Neural cell (in vitro differentiated cells): ENCODE data around the gene TRIM4. TPM values are rescaled to one million over a fixed set of nuclear protein-coding genes. Genes with fewer than 3 reads are reported as not detected.

Source experiments
- H2AFZ ChIP-seq: fragments of 200-600, 300-800 bp; sonication (generic), shearing (Covaris generic); 2 replicates; pipeline ENCODE4 v1.6.0; 2014; ENCODE audit warnings: low read depth, mild to moderate bottlenecking, antibody characterized with exemption, low read length, moderate library complexity
- H3F3A ChIP-seq: fragments of 200-600 bp; shearing (Covaris generic); 2 replicates; pipeline ENCODE4 v1.6.1; 2016; ENCODE audit warnings: mild to moderate bottlenecking, moderate library complexity, mixed read lengths, antibody characterized with exemption, low read length; ENCODE audit not compliant: insufficient read depth, poor library complexity, severe bottlenecking
- H3K27ac ChIP-seq: fragments of 200-600, 300-800 bp; sonication (generic), shearing (Covaris generic); 2 replicates; pipeline ENCODE4 v1.5.1; 2014; ENCODE audit warnings: mild to moderate bottlenecking, low read length, moderate library complexity
- H3K27me3 ChIP-seq: fragments of 300-800, 200-600 bp; sonication (generic), shearing (Covaris generic); 2 replicates; pipeline ENCODE4 v1.6.0; 2014; ENCODE audit warnings: mild to moderate bottlenecking, low read depth, low read length, moderate library complexity; ENCODE audit not compliant: insufficient read depth
- H3K36me3 ChIP-seq: fragments of 300-800, 200-600 bp; sonication (generic), shearing (Covaris generic); 2 replicates; pipeline ENCODE4 v1.5.1; 2014; ENCODE audit warnings: mild to moderate bottlenecking, antibody characterized with exemption, low read length, moderate library complexity; ENCODE audit not compliant: insufficient read depth
- H3K4me2 ChIP-seq: fragments of 300-800, 200-600 bp; sonication (generic), shearing (Covaris generic); 2 replicates; pipeline ENCODE4 v1.6.0; 2014; ENCODE audit warnings: mild to moderate bottlenecking, low read length
- H3K4me3 ChIP-seq: fragments of 300-800, 200-600 bp; sonication (generic), shearing (Covaris generic); 2 replicates; pipeline ENCODE4 v1.5.1; 2014; ENCODE audit warnings: mild to moderate bottlenecking, low read length, moderate library complexity
- H3K79me2 ChIP-seq: fragments of 200-600 bp; shearing (Covaris generic); replicated peaks from 2 replicates; pipeline ENCODE4 v1.6.0; 2014; ENCODE audit warnings: mild to moderate bottlenecking, low read length, moderate library complexity; ENCODE audit not compliant: insufficient read depth
- H3K9ac ChIP-seq: fragments of 300-800, 200-600 bp; sonication (generic), shearing (Covaris generic); 2 replicates; pipeline ENCODE4 v1.6.1; 2016; ENCODE audit warnings: mild to moderate bottlenecking, low read length, mixed read lengths
- H3K9me2 ChIP-seq: fragments of 200-600 bp; shearing (Covaris generic); 2 replicates; pipeline ENCODE4 v1.6.1; 2016; ENCODE audit warnings: mild to moderate bottlenecking, low read length, mixed read lengths; ENCODE audit not compliant: insufficient read depth
- H3K9me3 ChIP-seq: fragments of 200-600, 300-800 bp; sonication (generic), shearing (Covaris generic); 2 replicates; pipeline ENCODE4 v1.6.1; 2016; ENCODE audit warnings: mild to moderate bottlenecking, mixed run types, low read length, moderate library complexity, mixed read lengths
- H4K20me1 ChIP-seq: fragments of 200-600 bp; shearing (Covaris generic); 2 replicates; pipeline ENCODE4 v1.6.1; 2016; ENCODE audit warnings: mild to moderate bottlenecking, mixed run types; ENCODE audit not compliant: insufficient read depth
- EP300 ChIP-seq: fragments of 450-650 bp; conservative IDR thresholded peaks from 2 replicates; pipeline ENCODE4 v1.6.1; 2014; ENCODE audit warnings: antibody characterized with exemption, mild to moderate bottlenecking, moderate library complexity; ENCODE audit not compliant: poor library complexity, severe bottlenecking
- EZH2 ChIP-seq: fragments of 200-600, 300-800 bp; shearing (Covaris generic), sonication (generic); IDR thresholded peaks from 2 replicates; pipeline ENCODE4 v1.6.1; 2014; ENCODE audit warnings: antibody characterized with exemption, low read length, borderline replicate concordance, mild to moderate bottlenecking; ENCODE audit not compliant: insufficient read depth, poor library complexity, severe bottlenecking
- MXI1 ChIP-seq: fragments of 450-650 bp; conservative IDR thresholded peaks from 2 replicates; pipeline ENCODE4 v1.6.1; 2014; ENCODE audit warnings: antibody characterized with exemption, mild to moderate bottlenecking; ENCODE audit not compliant: poor library complexity, severe bottlenecking
- POLR2AphosphoS5 ChIP-seq: IDR thresholded peaks from 2 replicates; pipeline ENCODE4 v1.6.1; 2012
- RAD21 ChIP-seq: fragments of 450-650 bp; conservative IDR thresholded peaks from 2 replicates; pipeline ENCODE4 v1.6.1; 2014; ENCODE audit warnings: antibody characterized with exemption, mild to moderate bottlenecking, moderate library complexity
- REST ChIP-seq: IDR thresholded peaks from 2 replicates; pipeline ENCODE4 v1.6.1; 2012; ENCODE audit warnings: borderline replicate concordance
- SMC3 ChIP-seq: fragments of 450-650 bp; conservative IDR thresholded peaks from 2 replicates; pipeline ENCODE4 v1.6.1; 2014; ENCODE audit warnings: antibody characterized with exemption, mild to moderate bottlenecking, moderate library complexity; ENCODE audit not compliant: poor library complexity
- TAF1 ChIP-seq: IDR thresholded peaks from 2 replicates; pipeline ENCODE4 v1.6.1; 2012; ENCODE audit warnings: low read depth
- polyA minus RNA-seq: library from RNA; depleted of rRNA, polyadenylated mRNA; stranded (reverse); fragments of >200 nt; gene quantifications from 2 replicates; pipeline ENCODE4 v1.2.3, GENCODE V29; 2014
- polyA plus RNA-seq: library from polyadenylated mRNA; depleted of rRNA; stranded (reverse); fragments of >200 nt; gene quantifications from 2 replicates; pipeline ENCODE4 v1.2.3, GENCODE V29; 2014
- TF ChIP-seq, protein P1 (sequence below): fragments of 450-650 bp; IDR thresholded peaks from 2 replicates; pipeline ENCODE4 v1.5.1; 2014; ENCODE audit warnings: antibody characterized with exemption, mild to moderate bottlenecking, moderate library complexity; ENCODE audit not compliant: poor library complexity, severe bottlenecking

Gene TRIM4
- polyA plus RNA-seq (not detected in 2 replicates), polyA minus RNA-seq (not detected in 2 replicates)

DNA sequence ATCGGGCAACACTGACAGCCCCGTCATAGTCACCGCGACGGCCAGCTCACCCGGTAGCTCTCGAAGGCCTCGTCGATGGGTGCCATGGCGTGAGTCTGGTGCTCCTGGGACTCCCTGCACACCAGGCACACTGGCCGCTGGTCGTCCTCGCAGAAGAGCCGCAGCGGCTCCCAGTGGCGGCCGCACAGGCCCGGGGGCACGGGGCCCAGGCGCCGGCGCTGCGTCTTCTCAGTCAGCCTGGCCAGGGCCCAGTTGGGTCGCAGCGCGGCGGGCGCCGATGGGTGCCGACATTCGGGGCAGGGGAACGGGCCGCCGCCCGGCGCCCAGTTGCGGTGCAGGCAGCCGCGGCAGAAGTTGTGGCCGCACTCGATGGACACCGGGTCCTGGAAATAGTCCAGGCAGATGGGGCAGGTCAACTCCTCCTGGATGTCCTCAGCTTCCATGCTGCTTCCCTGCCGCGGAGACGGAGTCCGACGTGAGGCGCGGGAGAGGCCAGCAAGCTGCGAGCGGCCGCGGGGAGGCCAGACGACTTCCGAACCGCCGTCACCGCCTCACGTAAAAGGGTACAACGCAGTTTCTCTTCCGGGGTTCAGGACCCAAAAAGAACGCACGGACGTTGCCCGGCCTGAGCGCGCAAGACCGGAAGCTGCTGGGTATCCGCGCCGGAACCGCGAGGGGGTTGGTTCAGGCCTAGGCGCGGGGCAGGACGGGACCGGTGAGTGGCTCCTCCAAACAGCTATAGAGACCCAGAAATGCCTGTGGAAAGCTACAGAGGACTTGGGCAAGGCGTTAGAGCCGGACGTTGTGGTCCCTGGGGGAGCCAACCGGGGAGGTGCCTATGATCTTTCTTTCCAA is at the start of gene TRIM4:
Gene TRIM4, minus strand, starts transcription at position 572 of the 855 bp plus-strand sequence. Its CDS starts 129 bp downstream, at position 443.
- H3F3A ChIP-seq: no peaks in the 10 kb centered on the region
- H3K4me2 ChIP-seq: no peak within 1 kb of the TSS
- no peaks in the 10 kb centered on the region for H3K36me3 ChIP-seq
- H2AFZ ChIP-seq: no peak within 1 kb of the TSS
- no peaks in the 10 kb centered on the region for H3K9me2 ChIP-seq
- H3K4me3 ChIP-seq: no peak within 1 kb of the TSS
- peaks cover 5% of the 10 kb centered on the region for H3K9me3 ChIP-seq
- no peak within 1 kb of the TSS for H3K27ac ChIP-seq
- H4K20me1 ChIP-seq: no peaks in the 10 kb centered on the region
- TF ChIP-seq TAF1: no peak
- no peak for TF ChIP-seq EZH2
- TF ChIP-seq MXI1: no peak
- no peak for TF ChIP-seq EP300
- TF ChIP-seq REST: no peak
- no peak for TF ChIP-seq RAD21
- TF ChIP-seq, protein P1, sequence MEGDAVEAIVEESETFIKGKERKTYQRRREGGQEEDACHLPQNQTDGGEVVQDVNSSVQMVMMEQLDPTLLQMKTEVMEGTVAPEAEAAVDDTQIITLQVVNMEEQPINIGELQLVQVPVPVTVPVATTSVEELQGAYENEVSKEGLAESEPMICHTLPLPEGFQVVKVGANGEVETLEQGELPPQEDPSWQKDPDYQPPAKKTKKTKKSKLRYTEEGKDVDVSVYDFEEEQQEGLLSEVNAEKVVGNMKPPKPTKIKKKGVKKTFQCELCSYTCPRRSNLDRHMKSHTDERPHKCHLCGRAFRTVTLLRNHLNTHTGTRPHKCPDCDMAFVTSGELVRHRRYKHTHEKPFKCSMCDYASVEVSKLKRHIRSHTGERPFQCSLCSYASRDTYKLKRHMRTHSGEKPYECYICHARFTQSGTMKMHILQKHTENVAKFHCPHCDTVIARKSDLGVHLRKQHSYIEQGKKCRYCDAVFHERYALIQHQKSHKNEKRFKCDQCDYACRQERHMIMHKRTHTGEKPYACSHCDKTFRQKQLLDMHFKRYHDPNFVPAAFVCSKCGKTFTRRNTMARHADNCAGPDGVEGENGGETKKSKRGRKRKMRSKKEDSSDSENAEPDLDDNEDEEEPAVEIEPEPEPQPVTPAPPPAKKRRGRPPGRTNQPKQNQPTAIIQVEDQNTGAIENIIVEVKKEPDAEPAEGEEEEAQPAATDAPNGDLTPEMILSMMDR: no peak
- TF ChIP-seq SMC3: no peak
- TF ChIP-seq POLR2AphosphoS5: no peak
- H3K9ac ChIP-seq: no peak within 1 kb of the TSS
- no peaks in the 10 kb centered on the region for H3K27me3 ChIP-seq
- H3K79me2 ChIP-seq: no peaks in the 10 kb centered on the region

- Histone ChIP-seq H3K9ac (no peak overlapping the region), H4K20me1 (no peaks in the 10 kb centered on the region), H3K27ac (no peak overlapping the region), H3K4me2 (no peak overlapping the region), H3K27me3 (peaks cover 12% of the 10 kb centered on the region), H3K4me3 (no peak overlapping the region), H2AFZ (no peak overlapping the region), H3K9me2 (no peaks in the 10 kb centered on the region), H3K36me3 (no peaks in the 10 kb centered on the region), H3F3A (no peaks in the 10 kb centered on the region), H3K9me3 (no peaks in the 10 kb centered on the region), H3K79me2 (no peaks in the 10 kb centered on the region)
- TF ChIP-seq EP300: no peak
- no peak for TF ChIP-seq TAF1
- no peak for TF ChIP-seq SMC3
- TF ChIP-seq RAD21: no peak
- TF ChIP-seq REST: no peak
- TF ChIP-seq, protein P1: no peak
- no peak for TF ChIP-seq POLR2AphosphoS5
- no peak for TF ChIP-seq MXI1
- TF ChIP-seq EZH2: no peak
These were observed 39.4 kb upstream of the TRIM4 start for GRCh38 chr7:99958564-99959227.
